ENCODE results near the gene TLDC2. TPM values are rescaled to one million over a fixed set of nuclear protein-coding genes. Genes with fewer than 3 reads are reported as not detected.

The TLDC2 gene
- total and polyA plus RNA-seq, 12 donors: 0.10 to 0.33 (median 0.26) TPM; not detected in 8

- Histone ChIP-seq H3K4me1 (replicated peaks in 1 of 2) (peaks cover 71 to 87% of the 10 kb centered on the region in 2 donors), H3K27me3 (no peaks in the 10 kb centered on the region), H3K9me3 (replicated peaks in 1 of 3) (no peaks in the 10 kb centered on the region), H3K36me3 (replicated peaks in 1 of 2) (no peaks in the 10 kb centered on the region), H3K27ac (peak overlapping the region; percentile 52 to 87 (median 79)), H3K4me3 (no peak overlapping the region)
- WGBS, 4 donors: 6 to 31% (median 24%) methylated on average over 2 to 12 of the region's 12 CpGs
- TF ChIP-seq, protein P1, sequence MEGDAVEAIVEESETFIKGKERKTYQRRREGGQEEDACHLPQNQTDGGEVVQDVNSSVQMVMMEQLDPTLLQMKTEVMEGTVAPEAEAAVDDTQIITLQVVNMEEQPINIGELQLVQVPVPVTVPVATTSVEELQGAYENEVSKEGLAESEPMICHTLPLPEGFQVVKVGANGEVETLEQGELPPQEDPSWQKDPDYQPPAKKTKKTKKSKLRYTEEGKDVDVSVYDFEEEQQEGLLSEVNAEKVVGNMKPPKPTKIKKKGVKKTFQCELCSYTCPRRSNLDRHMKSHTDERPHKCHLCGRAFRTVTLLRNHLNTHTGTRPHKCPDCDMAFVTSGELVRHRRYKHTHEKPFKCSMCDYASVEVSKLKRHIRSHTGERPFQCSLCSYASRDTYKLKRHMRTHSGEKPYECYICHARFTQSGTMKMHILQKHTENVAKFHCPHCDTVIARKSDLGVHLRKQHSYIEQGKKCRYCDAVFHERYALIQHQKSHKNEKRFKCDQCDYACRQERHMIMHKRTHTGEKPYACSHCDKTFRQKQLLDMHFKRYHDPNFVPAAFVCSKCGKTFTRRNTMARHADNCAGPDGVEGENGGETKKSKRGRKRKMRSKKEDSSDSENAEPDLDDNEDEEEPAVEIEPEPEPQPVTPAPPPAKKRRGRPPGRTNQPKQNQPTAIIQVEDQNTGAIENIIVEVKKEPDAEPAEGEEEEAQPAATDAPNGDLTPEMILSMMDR (IDR thresholded peaks at IDR 0.05): no peak
- peak in 1 of 2 donors; percentile 26 for TF ChIP-seq POLR2A (IDR thresholded peaks at IDR 0.05)
- intact Hi-C loops (cut with DNase I): no loop called here
- DNase-seq: peak in 3 of 7 donors; percentile 67 to 70 (median 67)
Observed at GRCh38 chr20:36852187-36852586, 23.8 kb upstream of the TLDC2 start.

GRCh38 chr20:36854348-36855240, 21.3 kb upstream of the TLDC2 start:
- WGBS, 4 donors: 41 to 68% (median 54%) methylated on average over 16 to 21 of the region's 21 CpGs
- intact Hi-C loops (cut with DNase I): no loop called here
- H3K27ac ChIP-seq: peak overlapping the region in 4 of 5 donors; percentile 47 to 96 (median 71)
- peak in 2 of 7 donors; percentile 51 to 53 for DNase-seq
- no peaks in the 10 kb centered on the region for H3K27me3 ChIP-seq
- H3K9me3 ChIP-seq (replicated peaks in 1 of 3): no peaks in the 10 kb centered on the region
- H3K4me1 ChIP-seq (replicated peaks in 1 of 2): peaks cover 72 to 84% of the 10 kb centered on the region in 2 donors
- TF ChIP-seq, protein P1 (IDR thresholded peaks at IDR 0.05): no peak
- TF ChIP-seq POLR2A (IDR thresholded peaks at IDR 0.05): no peak
- H3K4me3 ChIP-seq: no peak overlapping the region
- H3K36me3 ChIP-seq (replicated peaks in 1 of 2): no peaks in the 10 kb centered on the region

DNA sequence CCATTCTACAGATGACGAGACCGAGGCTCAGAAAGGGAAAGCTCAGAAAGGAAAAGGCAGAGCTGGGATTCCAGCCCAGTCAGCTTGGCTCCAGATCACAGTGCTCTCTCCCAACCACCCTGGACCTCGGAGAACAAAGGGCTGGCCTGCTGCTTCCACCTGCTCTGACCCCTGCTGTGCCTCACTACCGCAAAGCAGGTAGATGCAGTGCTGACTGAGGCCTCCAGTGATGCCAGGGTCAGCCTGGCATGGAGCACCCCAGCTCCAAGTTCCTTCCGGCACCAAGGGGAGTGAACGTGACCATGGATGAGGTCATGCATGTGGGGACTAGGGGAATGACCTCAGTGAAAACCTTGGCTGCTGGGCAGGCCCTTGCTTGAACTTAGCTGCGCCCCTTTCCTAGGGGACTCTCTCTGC, 20.7 kb upstream of the TLDC2 start:
- DNase-seq: peak in 6 of 7 donors; percentile 56 to 79 (median 70)
- intact Hi-C loops (cut with DNase I): no loop called here
- no peak overlapping the region for H3K4me3 ChIP-seq
- no peaks in the 10 kb centered on the region for H3K27me3 ChIP-seq
- H3K36me3 ChIP-seq (replicated peaks in 1 of 2): no peaks in the 10 kb centered on the region
- H3K9me3 ChIP-seq (replicated peaks in 1 of 3): no peaks in the 10 kb centered on the region
- TF ChIP-seq POLR2A (IDR thresholded peaks at IDR 0.05): no peak
- TF ChIP-seq, protein P1 (IDR thresholded peaks at IDR 0.05): no peak
- 33 to 57% (median 36%) methylated on average over 6 to 7 of the region's 7 CpGs for WGBS, 4 donors
- H3K27ac ChIP-seq: peak overlapping the region in 4 of 5 donors; percentile 47 to 96 (median 71)
- peaks cover 78 to 84% of the 10 kb centered on the region in 2 donors for H3K4me1 ChIP-seq (replicated peaks in 1 of 2)

DNA sequence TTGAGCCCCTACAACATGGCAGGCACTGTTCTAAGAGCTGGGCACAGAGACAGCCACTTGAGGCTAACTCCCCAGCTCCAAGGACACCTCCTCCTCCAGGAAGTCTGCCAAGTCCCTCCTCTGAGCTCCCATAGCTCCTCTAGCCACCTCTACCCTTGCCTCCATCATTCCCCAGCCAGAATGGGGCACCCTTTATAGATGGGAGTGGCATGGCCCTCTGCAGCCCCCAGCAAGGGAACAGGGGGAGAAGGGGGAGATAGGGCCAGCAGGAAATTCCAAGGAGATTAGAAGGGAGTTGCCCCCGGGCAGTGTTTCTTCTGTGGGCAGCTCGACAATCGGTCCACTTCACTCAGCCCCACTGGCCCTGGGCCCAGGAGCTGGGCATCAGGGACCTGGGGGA, 19.7 kb upstream of the TLDC2 start:
- peak overlapping the region; percentile 26 to 96 (median 62) for H3K27ac ChIP-seq
- intact Hi-C loops (cut with DNase I): no loop called here
- peak in 6 of 7 donors; percentile 67 to 82 (median 75) for DNase-seq
- H3K4me1 ChIP-seq (replicated peaks in 1 of 2): peaks cover 87 to 92% of the 10 kb centered on the region in 2 donors
- no peak for TF ChIP-seq POLR2A (IDR thresholded peaks at IDR 0.05)
- TF ChIP-seq, protein P1 (IDR thresholded peaks at IDR 0.05): no peak
- 20 to 27% (median 26%) methylated on average over 1 to 3 of the region's 3 CpGs; no CpG with 5 or more reads in 1 of the 4 donors for WGBS, 4 donors
- no peaks in the 10 kb centered on the region for H3K27me3 ChIP-seq
- no peak overlapping the region for H3K4me3 ChIP-seq
- no peaks in the 10 kb centered on the region for H3K36me3 ChIP-seq (replicated peaks in 1 of 2)
- no peaks in the 10 kb centered on the region for H3K9me3 ChIP-seq (replicated peaks in 1 of 3)
